Measurements from ENCODE around the gene ACSL4.
"Not testable (repeated sequence)": the region's sequence is repeated elsewhere in the genome, so short reads cannot be mapped to it uniquely, and the experiment has no call there.

DNA sequence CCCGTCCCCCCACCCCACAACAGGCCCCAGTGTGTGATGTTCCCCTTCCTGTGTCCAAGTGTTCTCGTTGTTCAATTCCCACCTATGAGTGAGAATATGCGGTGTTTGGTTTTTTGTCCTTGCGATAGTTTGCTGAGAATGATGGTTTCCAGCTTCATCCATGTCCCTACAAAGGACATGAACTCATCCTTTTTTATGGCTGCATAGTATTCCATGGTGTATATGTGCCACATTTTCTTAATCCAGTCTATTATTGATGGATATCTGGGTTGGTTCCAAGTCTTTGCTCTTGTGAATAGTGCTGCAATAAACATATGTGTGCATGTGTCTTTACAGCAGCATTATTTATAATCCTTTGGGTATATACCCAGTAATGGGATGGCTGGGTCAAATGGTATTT, 75.7 kb downstream of the ACSL4 start:
- TF ChIP-seq, protein P1, sequence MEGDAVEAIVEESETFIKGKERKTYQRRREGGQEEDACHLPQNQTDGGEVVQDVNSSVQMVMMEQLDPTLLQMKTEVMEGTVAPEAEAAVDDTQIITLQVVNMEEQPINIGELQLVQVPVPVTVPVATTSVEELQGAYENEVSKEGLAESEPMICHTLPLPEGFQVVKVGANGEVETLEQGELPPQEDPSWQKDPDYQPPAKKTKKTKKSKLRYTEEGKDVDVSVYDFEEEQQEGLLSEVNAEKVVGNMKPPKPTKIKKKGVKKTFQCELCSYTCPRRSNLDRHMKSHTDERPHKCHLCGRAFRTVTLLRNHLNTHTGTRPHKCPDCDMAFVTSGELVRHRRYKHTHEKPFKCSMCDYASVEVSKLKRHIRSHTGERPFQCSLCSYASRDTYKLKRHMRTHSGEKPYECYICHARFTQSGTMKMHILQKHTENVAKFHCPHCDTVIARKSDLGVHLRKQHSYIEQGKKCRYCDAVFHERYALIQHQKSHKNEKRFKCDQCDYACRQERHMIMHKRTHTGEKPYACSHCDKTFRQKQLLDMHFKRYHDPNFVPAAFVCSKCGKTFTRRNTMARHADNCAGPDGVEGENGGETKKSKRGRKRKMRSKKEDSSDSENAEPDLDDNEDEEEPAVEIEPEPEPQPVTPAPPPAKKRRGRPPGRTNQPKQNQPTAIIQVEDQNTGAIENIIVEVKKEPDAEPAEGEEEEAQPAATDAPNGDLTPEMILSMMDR (IDR thresholded peaks at IDR 0.05): not testable (repeated sequence)
- not testable (repeated sequence) for TF ChIP-seq POLR2A (IDR thresholded peaks at IDR 0.05)

All from prostate gland (tissue), 2 donors.